CD4-positive, CD25-positive, alpha-beta regulatory T cell (primary cell): ENCODE measurements around the gene PET117. TPM values are rescaled to one million over a fixed set of nuclear protein-coding genes. Genes with fewer than 3 reads are reported as not detected.
A peak's percentile ranks its signal among the peaks of the same experiment; 100 is the strongest.
"Not testable (repeated sequence)": the region's sequence is repeated elsewhere in the genome, so short reads cannot be mapped to it uniquely, and the experiment has no call there.

ENCODE experiments used
- ATAC-seq, 2 donors: fragments of 150-1000 bp; cut with Tn5 transposase; one replicate each; pipeline ENCODE4 v1.10.0; 2021; ENCODE audit warnings: low read depth in 2 of 2, moderate number of reproducible peaks in 2 of 2, moderate library complexity in 1 of 2
- DNase-seq, 3 donors: peaks; one replicate each; pipeline versions ENCODE4 v3.0.0 to v3.0.0-alpha.2; 2012 to 2022; ENCODE audit warnings: mixed read lengths in 1 of 3
- H3K27ac ChIP-seq: one replicate; pipeline ENCODE4 v1.7.0; 2013; ENCODE audit warnings: mild to moderate bottlenecking, low read length; ENCODE audit not compliant: insufficient read depth, poor library complexity, severe bottlenecking
- H3K27me3 ChIP-seq: one replicate; pipeline ENCODE4 v1.7.0; 2013; ENCODE audit warnings: low read length; ENCODE audit not compliant: control insufficient read depth, insufficient read depth
- H3K36me3 ChIP-seq: one replicate; pipeline ENCODE4 v1.7.0; 2013; ENCODE audit warnings: mild to moderate bottlenecking, low read length, moderate library complexity; ENCODE audit not compliant: control insufficient read depth, insufficient read depth
- H3K4me1 ChIP-seq: 2 replicates; pipeline ENCODE4 v1.7.0; 2013; ENCODE audit warnings: mild to moderate bottlenecking, low read length; ENCODE audit not compliant: insufficient read depth, control insufficient read depth, poor library complexity, severe bottlenecking
- H3K4me3 ChIP-seq: one replicate; pipeline ENCODE4 v1.7.0; 2013; ENCODE audit warnings: low read depth, mild to moderate bottlenecking, low read length, moderate library complexity
- H3K9me3 ChIP-seq, 2 experiments: 1 replicate in 1 of 2; 2 replicates in 1 of 2; pipeline ENCODE4 v1.7.0; 2013; ENCODE audit warnings: low read length in 2 of 2, mild to moderate bottlenecking in 1 of 2, moderate library complexity in 1 of 2; ENCODE audit not compliant: control insufficient read depth in 2 of 2
- H3K27ac Mint-ChIP-seq, 3 donors: one replicate each; pipeline ENCODE4 v1.8.0; 2020 to 2022; ENCODE audit warnings: mild to moderate bottlenecking in 3 of 3, mixed read lengths in 3 of 3, moderate library complexity in 2 of 3
- H3K27me3 Mint-ChIP-seq: one replicate; pipeline ENCODE4 v1.8.0; 2022; ENCODE audit warnings: mild to moderate bottlenecking, mixed read lengths
- H3K36me3 Mint-ChIP-seq: one replicate; pipeline ENCODE4 v1.8.0; 2020; ENCODE audit warnings: mixed read lengths
- H3K4me1 Mint-ChIP-seq, 4 donors: one replicate each; pipeline ENCODE4 v1.8.0; 2020 to 2022; ENCODE audit warnings: mixed read lengths in 4 of 4, mild to moderate bottlenecking in 1 of 4
- H3K4me3 Mint-ChIP-seq, 4 donors: one replicate each; pipeline ENCODE4 v1.8.0; 2020 to 2022; ENCODE audit warnings: mild to moderate bottlenecking in 4 of 4, mixed read lengths in 4 of 4, moderate library complexity in 3 of 4
- H3K9me3 Mint-ChIP-seq, 7 donors: one replicate each; pipeline ENCODE4 v1.8.0; 2020 to 2022; ENCODE audit warnings: mixed read lengths in 7 of 7, mild to moderate bottlenecking in 3 of 7, moderate library complexity in 2 of 7
- polyA plus RNA-seq, 4 donors: library from polyadenylated mRNA; unstranded; fragments of 300-500 nt; fragmentation: Illumina TruSeq; gene quantifications; one replicate each; pipeline ENCODE4 v1.2.3, GENCODE V29; 2021
- total RNA-seq: library from RNA; stranded (reverse); gene quantifications from one replicate; pipeline ENCODE4 v1.2.3, GENCODE V29; 2022

PET117 gene
- total and polyA plus RNA-seq, 5 donors from 2014 or later = 11.4 to 35.3 (median 29.2) TPM

DNA sequence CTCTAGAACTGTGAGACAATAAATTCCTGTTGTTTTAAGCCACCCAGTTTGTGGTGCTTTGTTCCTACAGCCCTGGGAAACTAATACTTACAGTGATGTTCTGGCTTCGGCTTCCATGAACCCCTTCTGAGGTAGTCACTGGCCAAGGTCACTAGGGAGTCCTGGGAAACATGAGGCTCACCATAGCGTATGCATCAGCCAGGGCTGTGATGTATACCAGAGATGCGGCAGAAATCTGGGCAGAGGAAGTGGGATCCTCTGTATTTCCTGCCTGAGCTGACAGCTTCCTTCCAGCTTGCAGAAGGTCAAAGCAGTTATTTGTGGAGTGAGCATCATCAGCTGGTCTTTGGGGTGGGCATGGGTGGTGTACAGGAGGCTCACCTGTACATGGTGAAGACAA, 27.9 kb downstream of the PET117 start:
- Histone ChIP-seq H3K4me3 (no peak overlapping the region), H3K27ac (no peak overlapping the region), H3K36me3 (peaks cover 35% of the 10 kb centered on the region), H3K9me3 (no peaks in the 10 kb centered on the region), H3K27me3 (no peaks in the 10 kb centered on the region), H3K4me1 (peaks cover 8% of the 10 kb centered on the region)
- Mint-ChIP-seq H3K4me1 (peaks cover 22 to 57% (median 31%) of the 10 kb centered on the region in 4 donors), H3K27ac (peak overlapping the region; percentile 48 to 87 (median 85)), H3K36me3 (peaks cover 55% of the 10 kb centered on the region), H3K27me3 (no peaks in the 10 kb centered on the region), H3K9me3 (no peaks in the 10 kb centered on the region), H3K4me3 (peak overlapping the region in 1 of 4 donors; percentile 61)
- DNase-seq (no peak), ATAC-seq (no peak)

GRCh38 chr20:18166241-18166881, 28.7 kb downstream of the PET117 start:
- Histone ChIP-seq H3K4me1 (peaks cover 8% of the 10 kb centered on the region), H3K9me3 (no peaks in the 10 kb centered on the region), H3K27ac (no peak overlapping the region), H3K4me3 (no peak overlapping the region), H3K27me3 (no peaks in the 10 kb centered on the region), H3K36me3 (peaks cover 31% of the 10 kb centered on the region)
- no peak for ATAC-seq
- Mint-ChIP-seq H3K27me3 (no peaks in the 10 kb centered on the region), H3K4me1 (peaks cover 27 to 60% (median 37%) of the 10 kb centered on the region in 4 donors), H3K4me3 (no peak overlapping the region), H3K27ac (peak overlapping the region; percentile 78 to 87 (median 80)), H3K36me3 (peaks cover 63% of the 10 kb centered on the region), H3K9me3 (peaks cover 0 to 3% (median 0%) of the 10 kb centered on the region in 7 donors)
- no peak for DNase-seq

DNA sequence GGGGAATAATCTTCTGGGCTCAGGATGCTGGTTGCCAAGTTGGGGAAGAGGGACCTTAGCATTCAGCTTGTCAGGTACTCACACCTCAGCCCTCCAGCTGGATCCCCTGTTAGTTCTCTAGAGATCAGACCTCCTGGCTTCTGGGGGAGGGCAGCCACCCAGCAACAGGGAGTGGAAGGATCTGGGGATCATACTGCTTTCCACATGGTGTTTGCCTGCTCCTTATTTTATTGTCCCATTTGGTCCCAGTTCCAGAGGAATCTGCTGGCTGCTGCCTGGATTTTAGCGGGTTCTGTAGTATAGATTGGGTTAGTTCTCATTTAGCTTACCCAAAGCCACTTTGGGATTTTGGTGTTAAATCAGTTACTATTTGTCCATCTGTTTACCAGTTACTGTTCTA, 29.3 kb downstream of the PET117 start:
- H3K27ac Mint-ChIP-seq = peak overlapping the region; percentile 18 to 87 (median 21)
- H3K4me1 Mint-ChIP-seq = peaks cover 27 to 60% (median 37%) of the 10 kb centered on the region in 4 donors
- Histone ChIP-seq H3K27me3 (no peaks in the 10 kb centered on the region), H3K27ac (no peak overlapping the region), H3K4me1 (peaks cover 8% of the 10 kb centered on the region), H3K9me3 (no peaks in the 10 kb centered on the region), H3K36me3 (peaks cover 26% of the 10 kb centered on the region), H3K4me3 (no peak overlapping the region)
- peaks cover 58% of the 10 kb centered on the region for H3K36me3 Mint-ChIP-seq
- ATAC-seq (no peak), DNase-seq (no peak)
- no peak overlapping the region for H3K4me3 Mint-ChIP-seq
- H3K9me3 Mint-ChIP-seq = peaks cover 0 to 3% (median 0%) of the 10 kb centered on the region in 7 donors
- no peaks in the 10 kb centered on the region for H3K27me3 Mint-ChIP-seq

GRCh38 chr20:18172379-18172778, 34.7 kb downstream of the PET117 start:
- Histone ChIP-seq H3K27ac (no peak overlapping the region), H3K9me3 (no peaks in the 10 kb centered on the region), H3K36me3 (peaks cover 3% of the 10 kb centered on the region), H3K4me1 (no peaks in the 10 kb centered on the region), H3K4me3 (no peak overlapping the region), H3K27me3 (no peaks in the 10 kb centered on the region)
- no peaks in the 10 kb centered on the region for H3K27me3 Mint-ChIP-seq
- peaks cover 49% of the 10 kb centered on the region for H3K36me3 Mint-ChIP-seq
- DNase-seq = no peak
- no peak overlapping the region for H3K4me3 Mint-ChIP-seq
- ATAC-seq = no peak
- peaks cover 0 to 3% (median 0%) of the 10 kb centered on the region in 7 donors for H3K9me3 Mint-ChIP-seq
- H3K27ac Mint-ChIP-seq = peak overlapping the region in 2 of 3 donors; percentile 50 to 59
- H3K4me1 Mint-ChIP-seq = peaks cover 24 to 38% (median 36%) of the 10 kb centered on the region in 4 donors

- Histone ChIP-seq H3K4me3 (no peak overlapping the region), H3K27me3 (no peaks in the 10 kb centered on the region), H3K9me3 (no peaks in the 10 kb centered on the region), H3K4me1 (no peaks in the 10 kb centered on the region), H3K27ac (no peak overlapping the region), H3K36me3 (peaks cover 4% of the 10 kb centered on the region)
- Mint-ChIP-seq H3K36me3 (peaks cover 55% of the 10 kb centered on the region), H3K27ac (peak overlapping the region in 1 of 3 donors; percentile 31), H3K4me1 (peaks cover 21 to 28% (median 23%) of the 10 kb centered on the region in 4 donors), H3K9me3 (peaks cover 0 to 7% (median 2%) of the 10 kb centered on the region in 7 donors), H3K27me3 (no peaks in the 10 kb centered on the region), H3K4me3 (no peak overlapping the region)
- DNase-seq = no peak
- ATAC-seq = no peak
These were observed 37.4 kb downstream of the PET117 start for GRCh38 chr20:18174906-18175683.

DNA sequence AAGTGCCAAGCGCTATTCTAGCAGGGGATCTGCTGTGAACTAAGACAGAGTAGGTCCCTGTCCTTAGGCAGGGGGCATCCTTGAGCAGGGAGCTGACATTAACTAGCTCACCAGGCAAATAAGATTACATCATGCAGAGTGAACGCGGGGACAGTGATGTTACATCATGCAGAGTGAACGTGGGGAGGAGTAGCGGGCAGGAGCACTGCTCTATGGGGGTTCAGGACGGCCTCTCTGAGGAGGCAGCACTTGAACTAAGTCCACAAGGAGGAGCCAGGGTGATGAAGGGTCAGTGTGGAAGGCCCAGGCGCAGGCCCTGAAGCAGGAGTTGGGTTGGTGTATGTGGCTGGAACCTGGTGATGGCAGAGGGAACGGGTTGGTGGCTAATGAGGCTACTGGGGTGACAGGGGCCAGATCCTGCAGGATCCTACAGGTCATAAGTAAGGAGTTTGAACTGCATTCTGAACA, 38.7 kb downstream of the PET117 start:
- Mint-ChIP-seq H3K4me1 (peaks cover 12 to 24% (median 18%) of the 10 kb centered on the region in 4 donors), H3K36me3 (peaks cover 54% of the 10 kb centered on the region), H3K27me3 (no peaks in the 10 kb centered on the region), H3K27ac (peak overlapping the region in 2 of 3 donors; percentile 4 to 42), H3K9me3 (peaks cover 0 to 11% (median 0%) of the 10 kb centered on the region in 7 donors), H3K4me3 (no peak overlapping the region)
- Histone ChIP-seq H3K27me3 (no peaks in the 10 kb centered on the region), H3K4me3 (no peak overlapping the region), H3K4me1 (no peaks in the 10 kb centered on the region), H3K27ac (no peak overlapping the region), H3K9me3 (no peaks in the 10 kb centered on the region), H3K36me3 (peaks cover 11% of the 10 kb centered on the region)
- DNase-seq = no peak
- no peak for ATAC-seq

DNA sequence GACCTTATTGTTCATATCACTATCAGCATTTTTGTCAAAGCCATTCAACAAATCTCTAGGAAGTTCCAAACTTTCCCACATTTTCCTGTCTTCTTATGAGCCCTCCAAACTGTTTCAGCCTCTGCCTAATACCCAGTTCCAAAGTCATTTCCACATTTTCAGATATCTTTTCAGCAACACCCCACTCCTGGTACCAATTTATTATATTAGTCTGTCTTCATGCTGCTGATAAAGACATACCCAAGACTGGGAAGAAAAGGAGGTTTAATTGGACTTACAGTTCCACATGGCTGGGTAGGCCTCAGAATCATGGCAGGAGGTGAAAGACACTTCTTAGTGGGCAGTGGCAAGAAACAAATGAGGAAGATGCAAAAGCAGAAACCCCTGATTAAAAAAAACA, 42.7 kb downstream of the PET117 start:
- H3K27me3 Mint-ChIP-seq, H3K27me3 ChIP-seq, H3K4me3 Mint-ChIP-seq, H3K9me3 ChIP-seq, ATAC-seq, DNase-seq, H3K27ac ChIP-seq, H3K4me1 ChIP-seq, H3K4me3 ChIP-seq: not testable (repeated sequence)
- H3K9me3 Mint-ChIP-seq = peaks cover 0 to 11% (median 2%) of the 10 kb centered on the region in 7 donors
- H3K27ac Mint-ChIP-seq = peak overlapping the region in 1 of 3 donors; percentile 36
- H3K4me1 Mint-ChIP-seq = peaks cover 0 to 10% (median 4%) of the 10 kb centered on the region in 4 donors
- peaks cover 68% of the 10 kb centered on the region for H3K36me3 Mint-ChIP-seq
- H3K36me3 ChIP-seq = peaks cover 47% of the 10 kb centered on the region
